Measurements from ENCODE around the gene DIS3L2.
A peak's percentile ranks its signal among the peaks of the same experiment; 100 is the strongest.

DIS3L2 gene

DNA sequence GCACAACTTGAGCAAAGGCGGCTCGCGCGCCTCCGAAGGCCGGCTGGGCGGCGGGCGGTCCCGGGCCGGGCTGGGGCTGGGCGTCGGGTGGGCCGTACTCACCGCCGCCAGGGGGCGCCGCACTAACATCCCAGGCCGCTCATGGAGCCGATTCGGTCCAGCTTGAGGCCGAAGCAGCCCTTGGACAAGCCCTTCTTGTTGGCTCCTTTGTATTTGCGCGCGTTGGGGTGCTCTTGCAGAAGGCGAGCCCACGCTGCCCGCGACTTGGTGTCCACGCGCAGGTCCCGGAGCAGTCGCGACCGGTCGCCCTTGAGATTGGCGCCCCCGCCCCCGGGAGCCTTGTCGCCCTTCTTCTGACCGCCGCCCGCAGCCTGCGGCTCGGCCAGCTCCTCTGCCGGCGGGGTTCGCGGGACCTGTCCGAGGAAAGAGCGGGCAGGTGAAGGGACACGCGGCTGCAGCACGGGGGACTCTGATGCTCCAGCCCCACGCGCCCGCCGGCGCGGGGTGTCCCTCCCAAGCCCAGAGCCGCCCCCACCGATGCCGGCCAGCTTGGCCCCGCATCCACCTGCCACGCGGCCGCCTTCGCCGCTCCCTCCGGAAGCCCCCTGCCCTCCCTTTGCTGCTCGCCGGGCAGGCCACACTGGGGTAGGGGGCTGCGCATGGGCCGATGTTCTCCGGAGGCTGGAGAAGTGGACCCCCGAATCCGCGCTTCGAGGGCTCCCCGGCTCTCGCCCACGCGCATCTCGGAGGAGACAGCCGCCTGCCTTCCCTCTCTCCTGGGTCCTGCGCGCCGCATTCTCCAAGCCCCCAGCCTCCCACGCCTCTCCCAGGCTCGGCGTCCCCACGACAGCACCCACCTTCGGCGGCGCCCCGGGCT, 36.0 kb upstream of the DIS3L2 start:
- Histone ChIP-seq H3K27me3 (ENCODE audit: control insufficient read depth in 3 of 3, insufficient read depth in 3 of 3, low read depth in 1 of 3, low read length in 3 of 3) (peaks cover 16 to 55% (median 52%) of the 10 kb centered on the region in 3 experiments), H4K8ac (ENCODE audit: low read depth, low read length) (no peak overlapping the region), H2AK5ac (ENCODE audit: low read depth, low read length) (peak overlapping the region; percentile 68), H3K4me1 (ENCODE audit: control insufficient read depth in 2 of 2, insufficient read depth in 1 of 2, low read depth in 1 of 2, low read length in 2 of 2) (peaks cover 15 to 19% of the 10 kb centered on the region in 2 donors), H2BK12ac (ENCODE audit: low read length) (no peak overlapping the region), H3K9me3 (replicated peaks in 1 of 2; ENCODE audit: control insufficient read depth in 2 of 2, insufficient read depth in 1 of 2, low read depth in 1 of 2, low read length in 2 of 2) (no peaks in the 10 kb centered on the region), H3K23ac (ENCODE audit: low read depth, low read length, poor library complexity) (peak overlapping the region; percentile 89), H2BK120ac (ENCODE audit: low read depth, low read length) (no peak overlapping the region), H3K79me1 (ENCODE audit: low read depth, low read length) (peaks cover 2% of the 10 kb centered on the region), H3K4me2 (ENCODE audit: insufficient read depth, low read length, poor library complexity, severe bottlenecking) (peak overlapping the region; percentile 99), H3K27ac (replicated peaks; ENCODE audit: low read length) (no peak overlapping the region), H4K91ac (ENCODE audit: low read depth, low read length, poor library complexity) (no peak overlapping the region), H3K4ac (ENCODE audit: low read length) (no peak overlapping the region), H2BK15ac (ENCODE audit: low read length) (peak overlapping the region; percentile 51), H2AFZ (ENCODE audit: low read length) (peak overlapping the region; percentile 98), H3K18ac (ENCODE audit: low read length) (peak overlapping the region; percentile 95), H3K14ac (ENCODE audit: low read length) (peak overlapping the region; percentile 42), H3K9ac (ENCODE audit: low read depth, low read length, poor library complexity) (peak overlapping the region; percentile 82), H3K4me3 (ENCODE audit: low read length in 2 of 2) (peak overlapping the region; percentile 59 to 85), H3K36me3 (replicated peaks in 1 of 2; ENCODE audit: control insufficient read depth in 2 of 2, insufficient read depth in 2 of 2, low read length in 2 of 2) (no peaks in the 10 kb centered on the region), H2BK5ac (ENCODE audit: low read length) (no peak overlapping the region)
- no CpG with 5 or more reads among the region's 96 CpGs for WGBS, 2 donors (ENCODE audit: extremely low coverage in 2 of 2, insufficient read length in 2 of 2, insufficient replicate concordance in 1 of 2)
- peak; percentile 82 for DNase-seq (ENCODE audit: low spot score)

DNA sequence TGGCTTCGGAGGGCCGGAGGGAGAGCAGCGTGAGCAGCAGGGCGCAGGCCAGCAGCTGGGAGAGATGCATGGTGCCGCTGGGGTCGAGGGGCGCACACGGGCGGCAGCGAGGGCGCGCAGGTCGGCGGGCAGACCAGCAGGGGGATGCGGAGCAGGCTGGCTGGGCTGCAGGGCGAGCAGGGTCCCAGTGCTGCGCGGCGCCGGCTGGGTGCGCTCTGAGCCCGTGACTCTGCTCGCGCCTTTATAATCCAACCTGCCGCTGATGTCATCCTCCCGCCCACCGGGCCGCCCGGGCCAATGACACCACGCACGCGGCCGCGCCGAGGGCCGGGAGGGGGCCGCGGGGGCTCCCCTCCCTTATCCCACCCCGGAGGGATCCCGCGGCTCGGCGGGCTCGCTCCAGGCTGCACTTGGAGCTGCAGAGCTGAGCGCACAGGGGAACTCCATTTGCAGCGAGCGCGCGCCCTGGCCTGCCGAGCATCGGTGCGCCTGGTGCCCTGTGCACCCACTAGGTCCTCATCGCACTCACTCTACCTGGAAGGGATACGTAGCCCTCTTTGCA, 35.3 kb upstream of the DIS3L2 start, which contains the start of gene NPPC:
TSS of gene NPPC (minus strand) at position 217 of the 562 bp plus-strand sequence. CDS start at position 70, 147 bp downstream.
- Histone ChIP-seq H3K18ac (ENCODE audit: low read length) (peak within 1 kb of the TSS; percentile 95), H3K27me3 (ENCODE audit: control insufficient read depth in 3 of 3, insufficient read depth in 3 of 3, low read depth in 1 of 3, low read length in 3 of 3) (peaks cover 16 to 62% (median 52%) of the 10 kb centered on the region in 3 experiments), H3K4me1 (ENCODE audit: control insufficient read depth in 2 of 2, insufficient read depth in 1 of 2, low read depth in 1 of 2, low read length in 2 of 2) (peaks cover 15 to 19% of the 10 kb centered on the region in 2 donors)

DNA sequence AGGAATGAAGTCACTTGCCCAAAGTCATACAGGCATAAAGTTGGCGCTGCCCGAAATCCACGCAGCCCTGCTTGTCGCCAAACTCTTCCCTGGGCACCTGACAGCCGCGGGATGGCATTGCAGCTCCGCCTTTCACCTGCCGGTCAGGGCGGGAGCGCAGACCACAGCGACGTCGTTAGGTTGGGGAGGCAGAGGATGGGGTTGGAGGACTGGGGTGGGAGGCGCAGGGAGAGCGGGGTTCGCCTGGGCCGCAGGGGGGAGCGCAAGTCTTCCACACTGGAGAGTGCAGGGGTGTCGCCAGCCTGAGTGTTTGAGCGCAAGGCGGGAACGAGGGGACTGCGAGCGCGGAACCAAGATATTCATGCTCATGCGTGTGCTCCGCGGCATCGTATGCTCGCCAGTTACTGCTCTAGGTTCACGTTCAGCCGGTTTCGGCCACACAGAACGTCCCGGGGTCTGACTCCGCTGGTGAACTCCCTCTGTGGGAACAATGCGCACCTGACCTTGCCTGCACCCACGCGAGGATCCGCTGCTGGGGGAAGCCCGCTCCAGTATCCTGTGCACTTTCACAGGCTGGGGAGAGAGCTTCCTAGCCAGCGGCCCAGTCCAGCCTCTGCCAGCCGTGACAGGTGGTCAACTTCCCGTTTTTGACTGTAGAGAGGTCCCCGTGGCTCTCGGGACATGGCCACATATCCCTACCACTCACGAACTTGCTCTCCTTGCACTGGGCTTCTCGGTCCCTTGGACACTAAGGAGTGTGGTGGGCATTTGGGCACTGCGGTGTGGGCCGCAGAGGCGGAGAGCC, 34.5 kb upstream of the DIS3L2 start:
- Histone ChIP-seq H2BK120ac (ENCODE audit: low read depth, low read length) (no peak overlapping the region), H2AK5ac (ENCODE audit: low read depth, low read length) (peak overlapping the region; percentile 76), H2BK15ac (ENCODE audit: low read length) (peak overlapping the region; percentile 64), H2BK12ac (ENCODE audit: low read length) (no peak overlapping the region), H3K9me3 (replicated peaks in 1 of 2; ENCODE audit: control insufficient read depth in 2 of 2, insufficient read depth in 1 of 2, low read depth in 1 of 2, low read length in 2 of 2) (no peaks in the 10 kb centered on the region), H2BK5ac (ENCODE audit: low read length) (no peak overlapping the region), H3K79me1 (ENCODE audit: low read depth, low read length) (peaks cover 2% of the 10 kb centered on the region), H3K36me3 (replicated peaks in 1 of 2; ENCODE audit: control insufficient read depth in 2 of 2, insufficient read depth in 2 of 2, low read length in 2 of 2) (no peaks in the 10 kb centered on the region), H3K4ac (ENCODE audit: low read length) (no peak overlapping the region), H3K23ac (ENCODE audit: low read depth, low read length, poor library complexity) (peak overlapping the region; percentile 89), H3K4me2 (ENCODE audit: insufficient read depth, low read length, poor library complexity, severe bottlenecking) (peak overlapping the region; percentile 99), H3K18ac (ENCODE audit: low read length) (peak overlapping the region; percentile 73), H4K8ac (ENCODE audit: low read depth, low read length) (no peak overlapping the region), H4K91ac (ENCODE audit: low read depth, low read length, poor library complexity) (no peak overlapping the region), H3K14ac (ENCODE audit: low read length) (peak overlapping the region; percentile 76), H3K27me3 (ENCODE audit: control insufficient read depth in 3 of 3, insufficient read depth in 3 of 3, low read depth in 1 of 3, low read length in 3 of 3) (peaks cover 16 to 68% (median 52%) of the 10 kb centered on the region in 3 experiments), H2AFZ (ENCODE audit: low read length) (peak overlapping the region; percentile 98), H3K27ac (replicated peaks; ENCODE audit: low read length) (no peak overlapping the region), H3K4me1 (ENCODE audit: control insufficient read depth in 2 of 2, insufficient read depth in 1 of 2, low read depth in 1 of 2, low read length in 2 of 2) (peaks cover 15 to 19% of the 10 kb centered on the region in 2 donors), H3K9ac (ENCODE audit: low read depth, low read length, poor library complexity) (peak overlapping the region; percentile 83), H3K4me3 (ENCODE audit: low read length in 2 of 2) (peak overlapping the region; percentile 59 to 85)
- DNase-seq (ENCODE audit: low spot score), result peak; percentile 15
- no CpG with 5 or more reads among the region's 51 CpGs for WGBS, 2 donors (ENCODE audit: extremely low coverage in 2 of 2, insufficient read length in 2 of 2, insufficient replicate concordance in 1 of 2)

More for the DNA sequence above, 35.3 kb upstream of the DIS3L2 start, which contains the start of gene NPPC:
- Histone ChIP-seq H3K9ac (ENCODE audit: low read depth, low read length, poor library complexity) (peak within 1 kb of the TSS; percentile 83), H4K91ac (ENCODE audit: low read depth, low read length, poor library complexity) (no peak within 1 kb of the TSS), H4K8ac (ENCODE audit: low read depth, low read length) (no peak within 1 kb of the TSS), H3K4me2 (ENCODE audit: insufficient read depth, low read length, poor library complexity, severe bottlenecking) (peak within 1 kb of the TSS; percentile 99), H3K14ac (ENCODE audit: low read length) (peak within 1 kb of the TSS; percentile 76), H2BK5ac (ENCODE audit: low read length) (no peak within 1 kb of the TSS), H2BK12ac (ENCODE audit: low read length) (no peak within 1 kb of the TSS), H3K9me3 (replicated peaks in 1 of 2; ENCODE audit: control insufficient read depth in 2 of 2, insufficient read depth in 1 of 2, low read depth in 1 of 2, low read length in 2 of 2) (no peaks in the 10 kb centered on the region), H3K79me1 (ENCODE audit: low read depth, low read length) (peaks cover 2% of the 10 kb centered on the region), H2AFZ (ENCODE audit: low read length) (peak within 1 kb of the TSS; percentile 98), H2AK5ac (ENCODE audit: low read depth, low read length) (peak within 1 kb of the TSS; percentile 76), H2BK15ac (ENCODE audit: low read length) (peak within 1 kb of the TSS; percentile 64), H3K4ac (ENCODE audit: low read length) (no peak within 1 kb of the TSS), H3K23ac (ENCODE audit: low read depth, low read length, poor library complexity) (peak within 1 kb of the TSS; percentile 89), H3K27ac (replicated peaks; ENCODE audit: low read length) (no peak within 1 kb of the TSS), H3K36me3 (replicated peaks in 1 of 2; ENCODE audit: control insufficient read depth in 2 of 2, insufficient read depth in 2 of 2, low read length in 2 of 2) (no peaks in the 10 kb centered on the region), H3K4me3 (ENCODE audit: low read length in 2 of 2) (peak within 1 kb of the TSS; percentile 59 to 85), H2BK120ac (ENCODE audit: low read depth, low read length) (no peak within 1 kb of the TSS)
- peak; percentile 81 for DNase-seq (ENCODE audit: low spot score)
- no CpG with 5 or more reads among the region's 54 CpGs for WGBS, 2 donors (ENCODE audit: extremely low coverage in 2 of 2, insufficient read length in 2 of 2, insufficient replicate concordance in 1 of 2)
